Measurements from ENCODE around the gene AKT2.

AKT2 gene

DNA sequence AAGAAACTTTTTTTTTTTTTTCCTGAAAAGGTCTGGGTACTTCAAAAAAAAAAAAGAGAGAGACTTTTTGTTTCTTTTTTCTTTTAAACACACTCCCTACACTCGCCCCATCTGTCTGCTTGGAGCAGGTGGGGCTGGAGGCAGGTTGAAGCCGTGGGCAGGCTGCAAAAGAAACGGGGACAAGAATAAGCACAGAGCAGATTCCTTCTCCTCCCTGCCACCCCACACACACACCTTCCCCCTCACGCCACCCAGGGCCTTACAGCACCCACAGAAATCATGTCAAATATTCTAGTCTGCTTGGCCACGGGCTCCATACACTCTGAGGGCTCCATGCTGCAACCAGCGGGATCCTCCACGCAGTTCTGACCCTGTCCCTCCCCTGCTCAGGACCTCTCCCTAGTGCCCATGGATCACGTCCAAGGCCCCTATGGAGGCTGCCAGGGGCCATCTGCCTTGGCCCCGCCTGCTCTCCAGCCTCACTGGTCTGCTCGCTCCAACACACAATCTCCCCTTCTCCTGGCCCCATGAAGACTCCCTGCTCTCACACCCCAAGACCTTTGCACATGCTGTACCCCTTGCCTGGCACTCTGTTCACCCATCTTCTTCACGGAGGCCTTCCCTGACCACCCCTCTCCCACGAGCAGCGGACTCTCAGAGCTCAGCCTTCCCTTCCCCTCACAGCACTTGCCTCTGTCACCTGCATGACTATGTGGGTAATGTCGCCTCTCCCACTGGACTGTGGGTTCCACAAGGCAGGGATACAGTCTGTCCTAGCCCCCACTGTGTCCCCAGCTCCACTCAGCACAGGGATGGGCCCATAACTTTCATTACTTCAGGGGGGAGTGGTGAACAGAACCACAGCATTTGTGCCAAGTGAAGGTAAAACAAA, 11.4 kb downstream of the AKT2 start:
- no peak for DNase-seq (ENCODE audit: low read depth in 2 of 2)

DNA sequence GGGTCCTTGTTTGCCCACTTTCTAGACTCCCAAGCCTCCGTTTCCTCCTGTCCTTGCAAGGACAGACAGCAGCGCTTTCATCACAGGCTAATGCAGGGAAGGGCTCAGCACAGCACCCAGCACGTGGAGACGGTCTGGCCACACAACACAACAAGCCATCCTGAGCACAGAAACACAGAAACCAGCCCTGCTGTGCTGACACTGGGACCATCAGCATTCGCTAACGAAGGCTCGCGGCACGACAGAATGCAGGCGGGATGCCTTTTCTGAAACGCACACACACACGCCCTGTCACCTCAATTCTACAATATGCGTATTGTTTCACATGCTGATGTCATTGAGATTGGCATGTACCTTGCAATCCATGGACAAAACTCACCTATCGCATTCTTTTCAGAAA, 12.9 kb downstream of the AKT2 start:
- no peak for DNase-seq (ENCODE audit: low read depth in 2 of 2)

DNA sequence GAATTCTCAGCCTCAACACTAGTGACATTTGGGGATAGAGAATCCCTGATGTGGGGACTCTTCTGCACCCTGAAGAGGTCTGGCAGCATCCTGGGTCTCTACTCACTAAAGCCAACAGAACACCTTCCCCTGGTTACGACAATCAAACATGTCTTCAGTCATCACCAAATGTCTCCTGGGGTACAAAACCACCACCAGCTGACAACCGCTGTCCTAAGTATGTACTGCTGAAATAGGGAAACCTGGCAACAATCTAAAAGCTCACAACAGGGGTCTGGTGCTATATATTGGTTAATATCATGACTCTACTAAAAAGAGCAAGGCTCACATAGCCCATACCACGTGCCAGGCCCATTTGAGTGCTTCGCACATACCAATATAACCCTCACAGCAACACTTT, 13.4 kb downstream of the AKT2 start:
- no peak for DNase-seq (ENCODE audit: low read depth in 2 of 2)

DNA sequence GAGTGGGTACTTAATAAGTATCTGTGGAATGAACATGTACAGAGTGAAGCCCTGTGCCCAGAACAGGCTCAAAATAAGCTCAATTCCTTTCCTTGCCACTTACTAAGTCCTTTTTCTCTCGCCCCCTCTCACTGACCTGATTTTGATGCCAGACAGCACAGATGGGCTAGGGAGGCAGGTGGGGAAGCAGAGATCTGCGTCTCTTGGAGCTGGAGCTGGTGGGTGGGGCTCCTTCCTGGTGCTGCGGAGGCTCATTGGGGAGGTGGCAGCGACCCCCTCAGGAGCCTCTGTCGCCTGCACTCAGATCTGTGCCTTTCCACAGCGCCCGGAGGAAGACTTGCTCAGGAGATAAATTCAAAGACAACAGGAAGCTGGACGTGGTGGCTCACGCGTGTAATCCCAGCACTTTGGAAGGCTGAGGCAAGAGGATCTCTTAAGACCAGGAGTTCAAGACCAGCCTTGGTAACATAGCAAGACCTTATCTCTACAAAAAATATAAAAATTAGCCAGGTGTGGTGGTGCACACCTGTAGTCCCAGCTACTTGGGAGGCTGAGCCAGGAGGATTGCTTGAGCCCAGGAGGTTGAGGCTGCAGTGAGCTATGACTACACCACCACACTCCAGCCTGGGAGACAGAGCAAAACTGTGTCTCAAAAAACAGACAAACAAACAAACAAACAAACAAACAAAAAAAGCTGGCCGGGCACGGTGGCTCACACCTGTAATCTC, 14.6 kb downstream of the AKT2 start:
- DNase-seq (ENCODE audit: low read depth in 2 of 2), result no peak

DNA sequence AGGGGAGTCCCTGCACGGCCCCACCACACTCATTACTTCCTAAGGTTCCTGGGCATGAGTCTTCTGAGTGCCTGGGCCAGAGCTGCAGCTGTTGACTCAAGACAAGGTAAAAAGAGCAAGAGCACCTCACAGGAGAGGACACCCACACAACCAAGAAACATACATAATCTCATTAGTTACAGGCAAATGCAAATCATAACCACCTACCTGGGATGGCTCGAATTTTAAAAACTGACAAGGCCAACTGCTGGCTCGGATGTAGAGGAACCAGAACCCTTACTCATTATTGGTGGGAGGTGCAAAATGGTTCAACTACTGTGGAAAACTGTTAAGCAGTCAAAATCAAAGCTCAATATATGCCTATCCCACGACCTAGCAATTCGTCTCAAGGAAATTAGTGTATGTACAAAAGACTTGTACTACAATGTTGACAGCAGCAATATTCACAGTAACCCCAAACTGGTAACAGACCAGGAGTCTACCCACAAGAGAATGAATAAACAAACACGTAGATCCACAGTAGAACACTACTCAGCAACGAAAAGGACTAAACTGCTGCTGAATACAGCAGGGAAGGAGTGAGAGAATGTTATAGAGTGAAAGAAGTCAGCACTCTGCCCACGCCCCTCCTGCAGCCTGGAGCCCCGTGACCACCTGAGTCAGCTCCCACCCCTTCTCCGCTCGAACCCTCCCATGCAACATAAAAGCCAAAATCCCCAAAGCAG, 15.8 kb downstream of the AKT2 start:
- DNase-seq (ENCODE audit: low read depth in 2 of 2), result no peak

DNA sequence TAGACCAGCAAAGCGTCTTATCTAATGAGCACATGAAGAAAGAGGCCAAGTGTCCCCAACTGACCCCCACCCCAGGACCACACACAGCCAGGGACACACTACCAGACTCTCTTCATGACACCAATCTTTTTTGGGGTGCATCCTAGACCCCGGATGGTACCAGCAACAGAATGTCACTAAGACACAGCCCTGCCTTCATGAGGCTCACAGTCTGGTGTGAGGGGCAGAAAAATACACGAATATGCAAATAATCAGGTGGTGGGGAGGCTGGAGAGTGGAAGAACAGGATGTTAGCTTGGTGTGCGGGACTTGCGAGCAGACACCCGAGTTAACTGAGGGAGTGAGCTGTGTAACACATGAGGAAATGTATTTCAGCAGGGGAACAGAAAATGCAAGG, 17.5 kb downstream of the AKT2 start:
- DNase-seq (ENCODE audit: low read depth in 2 of 2), result no peak

DNA sequence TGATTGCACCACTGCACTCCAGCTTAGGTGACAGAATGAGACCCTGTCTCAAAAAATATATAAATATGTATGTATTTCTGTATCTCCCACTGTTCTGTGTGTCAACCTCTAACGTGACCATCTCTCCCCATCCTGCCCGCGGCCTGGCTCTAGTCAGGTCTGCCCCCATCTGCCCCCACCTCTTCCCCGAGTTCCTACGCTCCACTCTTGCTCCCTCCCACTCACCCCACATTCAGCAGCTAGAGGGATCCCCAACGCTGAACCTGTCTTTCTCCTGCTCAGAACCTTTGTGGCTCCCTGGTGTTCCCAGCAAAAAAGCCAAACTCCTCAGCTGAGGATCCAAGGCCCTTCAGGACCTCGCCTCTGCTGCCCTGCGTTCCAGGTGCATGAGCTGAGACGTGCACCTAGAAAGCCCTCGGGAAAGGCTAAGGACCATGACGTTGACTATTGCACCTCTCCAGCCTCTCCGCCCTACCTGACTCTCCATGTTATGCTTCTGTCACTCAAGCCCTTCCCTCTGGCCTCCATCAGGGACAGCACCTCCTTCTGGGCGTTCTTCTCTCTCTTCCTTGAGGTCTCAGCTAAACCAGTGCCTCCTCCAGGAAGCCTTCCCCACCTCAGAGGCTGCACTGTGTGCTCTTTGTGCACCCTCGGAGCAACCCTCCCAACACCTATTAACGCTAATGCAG, 18.1 kb downstream of the AKT2 start:
- DNase-seq (ENCODE audit: low read depth in 2 of 2), result no peak

DNA sequence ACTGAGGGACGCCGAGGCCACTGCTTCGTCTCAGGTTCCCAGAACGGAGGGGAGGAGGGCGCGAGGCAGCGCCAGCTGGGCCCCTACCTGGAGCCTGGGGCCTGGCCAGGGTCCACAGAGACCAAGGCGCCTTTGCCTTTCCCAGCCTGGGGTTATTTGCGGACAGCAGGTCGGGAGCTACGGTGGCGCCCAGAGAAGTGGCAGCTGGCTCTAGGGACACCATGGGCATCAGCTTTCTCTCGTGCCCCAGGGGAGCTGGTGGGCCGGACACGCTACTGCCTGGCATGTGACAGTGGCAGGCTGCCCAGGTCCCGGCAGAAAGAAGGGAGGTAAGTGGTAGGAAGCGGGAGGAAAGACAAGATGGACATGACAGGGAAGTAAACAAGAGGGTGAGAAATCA, 19.0 kb downstream of the AKT2 start:
- no peak for DNase-seq (ENCODE audit: low read depth in 2 of 2)

DNA sequence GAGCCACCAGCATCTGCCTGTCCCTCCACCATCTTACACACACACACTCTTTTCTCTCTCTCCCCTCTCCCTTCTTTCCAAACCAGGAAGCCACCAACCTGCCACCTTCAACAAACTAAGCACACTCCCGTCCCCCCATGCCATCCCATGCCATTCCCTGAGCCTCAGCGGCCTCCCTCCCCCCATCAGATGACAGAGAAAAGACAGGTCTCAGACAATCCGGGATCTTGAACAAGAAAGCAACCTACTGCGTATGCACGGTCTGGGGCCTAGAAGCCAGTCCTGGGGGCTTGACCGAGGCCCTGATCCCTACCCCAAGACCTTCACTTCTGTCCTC, 19.4 kb downstream of the AKT2 start:
- DNase-seq (ENCODE audit: low read depth in 2 of 2), result no peak

DNA sequence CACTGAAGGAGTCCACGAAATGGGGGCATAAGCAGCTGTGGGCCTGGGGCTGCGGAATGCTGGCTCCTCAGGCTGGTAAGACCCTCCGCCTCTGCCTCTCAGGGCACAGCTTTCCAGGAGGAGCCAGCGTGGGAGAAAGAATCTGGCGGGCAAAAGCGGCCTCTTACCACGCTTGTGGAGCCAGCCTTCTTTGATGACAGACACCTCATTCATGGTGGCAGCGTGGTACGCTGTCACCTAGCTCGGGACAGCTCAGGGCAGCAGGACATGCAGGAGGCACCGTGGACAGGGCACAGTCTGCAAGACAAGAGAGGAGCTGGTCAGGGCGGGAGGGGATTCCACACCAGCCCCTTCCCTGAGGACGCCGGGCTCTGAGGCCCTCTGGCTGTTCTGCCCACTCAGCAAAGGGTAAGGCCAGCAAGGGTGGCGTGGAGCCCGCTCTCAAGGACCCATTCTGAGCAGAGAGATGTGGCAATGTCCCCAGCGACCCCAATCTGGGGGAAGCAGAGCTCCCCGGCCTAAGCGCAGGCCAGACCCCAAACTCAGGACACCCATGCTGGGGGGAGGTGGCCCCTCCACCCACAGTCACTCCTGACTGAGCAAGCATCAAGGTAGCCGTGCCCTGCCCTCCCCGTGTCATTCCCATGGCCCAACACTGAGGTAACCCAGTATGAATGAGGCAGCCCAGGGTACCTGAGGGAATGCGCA, 19.9 kb downstream of the AKT2 start:
- no peak for DNase-seq (ENCODE audit: low read depth in 2 of 2)

DNA sequence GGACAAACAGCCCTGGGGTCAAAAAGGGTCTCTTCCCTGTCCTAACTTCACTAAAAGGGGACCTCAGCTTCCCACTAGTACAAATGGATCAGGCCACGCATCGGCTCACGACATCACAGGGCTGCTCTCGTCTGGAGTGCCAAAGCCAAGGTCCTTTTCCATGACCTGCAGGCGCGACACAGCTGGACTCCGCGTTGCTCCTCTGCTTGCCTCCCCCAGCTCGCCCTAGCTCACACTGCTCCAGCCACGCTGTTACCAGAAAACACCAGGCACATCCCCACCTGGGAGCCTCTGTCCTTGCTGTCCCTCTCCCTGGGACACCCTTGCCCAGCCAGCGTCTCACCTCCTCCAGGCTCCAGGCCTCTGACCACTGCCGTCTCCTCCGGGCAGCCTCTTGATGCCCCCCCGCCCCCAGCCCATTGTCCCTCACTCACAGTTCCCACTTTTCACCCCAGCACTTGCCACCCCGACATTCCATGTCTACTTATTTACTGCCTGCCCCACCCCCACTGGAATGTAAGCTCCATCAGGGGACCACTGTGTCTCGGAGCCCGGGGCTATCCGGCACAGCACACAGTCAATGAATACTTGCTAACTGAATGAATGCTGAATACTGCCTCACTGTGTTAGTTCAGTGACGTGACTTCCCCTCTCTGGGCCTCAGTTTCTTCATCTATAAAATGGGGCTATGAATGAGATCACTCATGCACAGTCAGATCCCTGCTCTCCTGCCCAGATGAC, 20.7 kb downstream of the AKT2 start:
- DNase-seq (ENCODE audit: low read depth in 2 of 2), result no peak

DNA sequence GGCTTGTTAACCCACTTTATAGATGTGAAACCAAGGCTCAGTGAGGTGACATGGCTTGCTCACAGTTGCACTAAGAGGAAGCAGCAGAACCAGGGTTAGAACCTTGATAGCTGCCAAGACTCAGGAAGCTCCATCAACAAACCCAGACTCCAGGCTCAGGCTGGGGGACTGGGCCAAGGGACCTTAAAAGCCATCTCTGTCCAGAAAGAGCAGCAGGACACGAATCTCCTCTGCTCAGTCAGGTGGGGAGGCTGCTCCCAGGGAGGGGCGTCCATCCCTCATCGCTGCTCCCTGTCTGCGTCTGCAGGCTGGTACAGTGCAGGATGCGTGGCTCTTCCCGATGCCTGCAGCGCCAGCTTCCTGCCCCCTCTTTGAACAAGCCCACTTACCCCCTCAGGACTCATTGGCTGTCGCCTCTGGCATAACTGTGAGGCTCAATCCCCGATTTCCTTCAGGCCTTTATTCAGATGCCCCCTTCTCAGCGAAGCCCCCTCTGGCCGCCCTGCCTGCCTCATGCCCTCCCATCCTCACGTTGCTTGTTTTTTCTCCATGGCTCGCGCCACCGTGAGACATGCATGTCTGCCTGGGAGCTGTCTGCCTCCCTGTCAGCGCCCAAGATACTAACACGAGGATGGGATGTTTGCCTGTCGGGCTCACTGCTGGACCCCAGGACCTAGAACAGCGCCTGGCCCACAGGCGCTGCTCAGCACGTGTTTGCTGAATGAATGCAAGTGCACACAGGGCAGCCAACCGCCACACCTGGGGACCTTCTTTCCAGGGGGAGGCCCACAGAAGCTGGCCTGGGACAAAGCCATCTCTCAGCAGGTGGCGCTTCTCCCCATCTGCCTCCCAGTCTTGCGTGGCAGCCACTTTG, 21.5 kb downstream of the AKT2 start:
- DNase-seq (ENCODE audit: low read depth in 2 of 2), result no peak

DNA sequence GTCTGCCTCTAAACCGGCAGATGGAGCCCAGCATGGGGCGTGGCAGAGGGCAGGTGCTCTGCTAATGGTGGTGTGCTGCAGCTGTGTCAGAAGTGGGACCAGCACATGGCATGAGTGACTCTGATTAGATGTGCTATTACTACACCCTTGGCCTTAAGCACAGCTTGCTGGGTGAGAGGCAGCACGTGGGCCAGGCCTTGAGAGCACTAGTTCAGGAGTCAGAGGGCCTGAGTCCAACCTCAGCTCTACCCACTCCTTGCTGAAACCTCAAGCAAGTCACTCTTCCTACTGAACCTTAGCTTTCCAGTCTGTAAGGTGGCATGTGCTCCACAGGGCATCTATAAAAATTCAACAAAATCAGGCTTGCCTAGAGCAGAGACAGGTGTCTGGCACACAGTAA, 22.7 kb downstream of the AKT2 start:
- DNase-seq (ENCODE audit: low read depth in 2 of 2), result no peak

DNA sequence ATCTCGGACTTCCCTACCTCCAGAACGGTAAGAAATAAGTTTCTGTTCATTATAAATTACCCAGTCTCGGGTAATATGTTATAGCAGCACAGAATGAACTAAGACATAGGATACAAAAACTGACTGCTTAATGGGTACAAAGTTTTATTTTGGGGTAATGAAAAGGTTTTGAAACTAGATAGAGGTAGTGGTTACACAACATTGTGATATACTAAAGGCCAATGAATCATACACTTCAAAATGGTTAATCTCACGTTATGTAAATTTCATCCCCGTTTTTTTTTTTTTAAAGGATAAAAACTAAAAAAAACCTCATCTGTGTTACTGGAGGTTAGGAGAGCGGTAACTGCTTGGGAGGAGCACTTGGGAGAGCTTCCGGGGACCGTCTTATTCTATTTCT, 23.5 kb downstream of the AKT2 start:
- DNase-seq (ENCODE audit: low read depth in 2 of 2), result no peak

DNA sequence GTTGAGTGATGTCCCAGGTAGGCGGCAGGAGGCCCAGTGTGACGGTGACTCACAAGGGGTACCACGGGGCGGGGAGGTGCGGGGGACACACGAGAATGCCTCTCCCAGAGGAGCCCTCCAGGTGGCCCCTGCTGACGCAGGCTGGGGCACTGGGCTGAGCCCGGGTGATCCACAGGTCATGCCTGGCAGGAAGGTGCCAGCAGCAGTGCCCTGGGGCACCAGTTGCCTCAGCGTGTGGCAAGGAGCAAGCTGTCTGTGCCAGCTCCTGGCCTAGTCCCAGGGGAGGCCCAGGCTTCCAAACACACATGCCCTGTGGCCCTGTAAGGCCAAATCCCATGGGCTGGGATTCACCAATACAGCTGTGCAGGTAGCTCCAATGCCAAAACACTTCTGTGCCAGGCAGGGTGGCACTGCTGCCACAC, 28.0 kb downstream of the AKT2 start:
- no peak for DNase-seq (ENCODE audit: low read depth in 2 of 2)

DNA sequence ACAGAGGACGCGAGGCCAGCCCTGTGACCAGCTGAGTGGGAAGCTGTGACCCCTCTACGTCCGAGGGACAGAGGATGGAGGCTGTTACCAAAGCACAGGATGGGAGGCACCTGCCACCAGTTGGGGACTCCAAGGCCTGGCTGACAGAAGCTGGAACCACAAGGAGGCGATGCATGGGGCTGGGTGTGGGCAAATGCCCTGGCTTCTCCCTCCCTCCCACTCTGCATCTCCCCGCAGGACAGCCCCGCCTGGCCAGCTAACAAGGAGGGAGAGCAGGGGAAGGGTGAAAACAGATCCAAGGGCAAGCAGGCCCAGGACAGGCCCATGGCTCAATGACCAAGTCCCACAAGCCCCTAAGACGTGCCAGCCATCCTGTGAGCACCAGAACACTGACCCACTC, 28.6 kb downstream of the AKT2 start:
- no peak for DNase-seq (ENCODE audit: low read depth in 2 of 2)

DNA sequence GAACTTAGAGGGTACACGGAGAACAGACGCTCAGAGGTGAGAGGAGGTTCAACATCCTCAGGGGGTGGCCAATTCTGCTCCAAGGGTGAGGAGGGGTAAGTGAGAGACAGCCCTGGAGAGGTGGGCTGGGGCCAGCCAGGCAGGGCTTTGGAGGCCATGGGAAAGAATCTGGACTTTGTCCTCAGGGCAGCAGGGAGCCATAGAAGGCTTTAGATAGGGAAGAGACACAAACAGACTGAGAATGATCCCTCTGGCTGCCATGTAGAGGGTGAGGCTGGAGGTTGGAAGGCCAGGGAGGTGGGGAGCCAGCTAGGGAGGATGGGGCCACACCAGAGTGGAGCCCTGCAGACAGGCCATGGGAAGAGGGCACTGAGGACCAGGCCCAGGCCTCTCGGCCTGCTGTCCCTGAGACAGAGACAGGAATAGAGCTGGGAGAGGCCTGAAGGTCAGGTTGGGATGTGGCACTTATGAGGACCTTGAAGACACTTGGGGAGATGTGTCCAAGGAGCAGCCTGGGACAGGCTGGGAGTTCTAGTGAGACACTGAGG, 29.5 kb downstream of the AKT2 start:
- no peak for DNase-seq (ENCODE audit: low read depth in 2 of 2)

DNA sequence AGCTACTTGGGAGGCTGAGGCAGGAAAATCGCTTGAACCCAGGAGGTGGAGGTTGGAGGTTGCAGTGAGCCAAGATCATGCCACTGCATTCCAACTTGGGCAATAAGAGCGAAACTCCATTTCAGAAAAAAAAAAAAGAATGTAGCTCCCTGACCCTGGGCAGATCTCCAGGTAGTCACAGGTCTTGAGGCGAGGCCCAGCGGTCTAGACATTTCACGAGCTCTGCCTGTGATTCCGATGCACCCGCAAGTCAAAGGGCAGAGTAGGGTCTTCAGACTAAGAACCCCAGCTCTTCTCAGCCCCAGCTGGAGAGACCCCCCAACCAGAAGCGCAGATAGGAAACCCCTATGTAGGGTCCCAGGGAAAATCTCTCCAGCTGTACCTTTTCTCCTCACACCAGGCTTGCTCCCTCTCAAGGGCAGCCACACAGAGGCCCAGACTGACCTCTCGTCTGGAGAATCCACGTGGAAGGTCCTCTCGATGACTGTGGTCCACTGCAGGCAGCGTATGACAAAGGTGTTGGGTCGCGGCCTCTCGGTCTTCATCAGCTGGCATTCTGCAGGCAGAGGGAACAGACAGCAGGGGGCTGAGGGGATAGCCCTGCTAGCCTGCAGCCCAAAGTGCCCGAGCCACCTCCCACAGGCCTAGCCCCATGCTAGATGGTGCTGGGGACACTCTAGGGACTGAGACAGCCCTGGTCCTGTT, 30.3 kb downstream of the AKT2 start:
- no peak for DNase-seq (ENCODE audit: low read depth in 2 of 2)

DNA sequence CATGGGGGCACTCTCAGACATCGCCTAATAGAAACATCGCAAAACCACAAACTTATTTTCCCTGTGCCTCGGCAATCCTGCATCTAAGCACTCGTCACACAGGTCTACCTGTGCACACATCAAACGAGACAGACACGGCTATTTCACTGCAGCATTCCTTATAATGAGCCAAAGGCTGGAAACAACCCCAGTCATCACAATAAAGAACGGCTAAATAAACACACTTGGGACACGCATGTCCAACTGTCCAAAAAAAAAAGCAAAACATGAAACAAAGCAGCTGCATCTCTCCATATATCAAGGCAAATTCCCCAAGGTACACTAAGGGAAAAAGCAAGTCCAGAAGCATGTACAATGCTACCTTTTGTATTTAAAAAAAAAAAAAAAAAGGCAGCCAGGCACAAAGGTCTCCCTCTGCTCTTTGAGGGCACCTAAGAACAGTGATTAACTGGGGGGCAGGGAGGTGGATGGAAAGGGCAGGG, 31.5 kb downstream of the AKT2 start:
- no peak for DNase-seq (ENCODE audit: low read depth in 2 of 2)

Measured in stimulated activated CD8-positive, alpha-beta memory T cell treated with anti-CD3 and anti-CD28 coated beads, Interleukin-2, amount 100 ng/mL, for 48 hours (primary cell).